T-helper 22 cell (primary cell): ENCODE results near the gene CD300C.
"Not testable (repeated sequence)": the region's sequence is repeated elsewhere in the genome, so short reads cannot be mapped to it uniquely, and the experiment has no call there.

Experiments used
- DNase-seq: peaks from one replicate; pipeline ENCODE4 v3.0.0-alpha.2; 2020; ENCODE audit warnings: low read depth

Gene CD300C

DNA sequence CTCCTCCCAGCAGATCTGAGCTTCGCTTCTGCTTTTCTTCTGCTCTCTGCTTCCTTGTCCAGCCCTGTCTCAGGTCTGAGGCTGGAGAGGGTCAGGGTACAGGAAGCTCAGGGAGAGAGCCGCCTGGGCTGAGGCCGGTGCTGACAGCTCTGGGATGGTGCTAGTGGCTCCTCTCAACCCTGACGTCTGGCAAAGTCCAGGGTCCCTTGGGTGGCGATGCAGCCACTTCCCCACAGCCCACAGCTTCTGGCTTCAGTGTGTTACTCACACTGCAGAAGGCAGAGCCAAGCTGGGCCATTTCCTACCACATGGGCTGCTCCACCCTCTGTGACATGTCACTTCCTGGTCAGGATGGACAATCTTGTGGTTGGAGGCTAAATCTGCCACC lies at the start of gene CD300C:
CD300C (minus strand) TSS at position 273 of the 388 bp plus-strand sequence. CDS start 333 bp downstream, outside the sequence.
- DNase-seq, result no peak

DNA sequence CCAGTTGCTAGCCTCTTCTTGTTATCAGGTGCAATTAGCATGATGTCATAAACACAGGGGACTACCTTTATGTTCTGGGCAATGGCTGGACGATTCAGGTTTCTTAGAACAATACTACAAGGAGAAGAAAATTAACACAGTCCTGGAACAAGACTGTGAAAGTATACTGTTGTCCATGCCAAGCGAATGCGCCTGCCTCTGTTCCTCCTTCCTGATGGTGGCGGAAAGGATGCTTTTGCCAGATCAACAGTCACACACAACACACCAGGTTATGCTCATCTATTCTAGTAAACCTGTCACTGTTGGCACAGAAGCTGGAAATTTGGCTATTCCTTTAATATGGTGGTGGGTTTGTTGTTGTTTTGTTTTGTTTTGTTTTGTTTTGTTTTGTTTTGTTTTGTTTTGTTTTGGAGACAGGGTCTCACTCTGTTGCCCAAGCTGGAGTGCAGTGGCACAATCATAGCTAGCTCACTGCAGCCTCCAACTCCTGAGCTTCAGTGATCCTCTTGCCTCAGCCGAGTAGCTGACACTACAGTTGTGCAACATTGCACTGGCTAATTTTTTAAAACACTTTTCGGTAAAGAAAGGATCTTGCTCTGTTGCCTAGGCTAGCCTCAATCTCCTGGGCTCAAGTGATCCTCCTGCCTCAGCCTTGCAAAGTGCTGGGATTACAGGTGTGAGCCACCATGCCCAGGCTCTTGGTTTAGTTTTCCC lies 49.3 kb upstream of the CD300C start:
- no peak for DNase-seq

DNA sequence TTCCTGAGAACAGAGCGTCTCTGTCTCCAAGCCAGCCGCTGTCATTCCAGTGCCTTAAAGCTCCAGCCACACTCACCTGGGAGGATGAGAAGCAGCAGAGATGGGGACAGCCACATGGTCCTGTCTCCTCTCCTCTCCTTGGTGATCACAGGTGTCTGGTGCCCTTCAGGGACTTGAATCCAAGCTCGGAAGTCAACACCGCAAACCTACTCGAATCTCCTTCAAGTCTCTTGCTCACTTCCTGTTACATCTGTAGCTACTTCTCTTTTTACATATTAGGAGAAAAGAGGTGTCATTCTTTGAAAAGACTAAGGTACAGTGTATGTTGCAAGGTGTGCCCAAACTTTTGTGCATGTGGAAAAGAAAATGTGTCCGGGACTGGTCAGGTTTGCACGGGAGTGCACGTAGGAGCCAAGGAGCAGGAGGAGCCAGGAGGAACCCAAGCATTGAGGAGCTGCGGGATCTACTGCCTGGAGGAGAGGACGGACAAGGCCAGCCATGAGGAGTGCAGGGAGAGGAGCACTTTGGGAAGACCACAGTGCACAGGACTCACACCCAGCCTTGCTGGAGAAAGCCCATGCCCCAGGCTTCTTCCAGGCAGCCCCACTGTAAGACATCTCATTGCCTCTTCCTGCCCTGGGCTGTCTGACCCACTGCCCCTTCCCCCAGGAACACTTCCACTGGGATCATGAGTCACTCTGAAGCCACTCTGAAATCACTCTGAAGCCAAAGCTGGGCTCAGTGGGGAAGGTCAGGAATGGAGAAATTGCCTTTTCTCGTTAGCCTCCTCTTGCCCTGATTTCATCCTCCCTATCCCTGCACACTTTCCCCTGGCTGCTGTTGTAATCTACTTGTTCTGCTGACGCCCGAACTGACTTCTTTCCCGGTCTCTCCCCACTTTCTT lies 46.4 kb upstream of the CD300C start, which contains the start of gene CD300LD:
CD300LD (minus strand) TSS at position 197 of the 904 bp plus-strand sequence; CDS start at position 116, 81 bp downstream.
- no peak for DNase-seq

DNA sequence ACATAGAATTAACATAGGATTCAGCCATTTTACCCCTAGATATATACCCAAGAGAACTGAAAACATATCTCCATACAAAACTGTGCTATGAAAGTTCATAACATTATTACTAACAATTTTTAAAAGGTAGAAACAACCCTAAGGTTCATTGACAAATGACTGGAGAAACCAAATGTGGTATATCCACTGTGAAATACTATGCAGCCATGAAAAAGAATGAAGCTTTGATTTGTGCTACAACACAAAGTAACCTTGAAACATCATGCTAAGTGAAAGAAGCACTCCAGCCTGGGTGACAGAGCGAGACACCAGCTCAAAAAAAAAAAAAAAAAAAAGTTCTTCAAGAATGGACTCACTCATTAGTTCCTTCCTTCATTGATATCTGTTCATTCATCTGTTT lies 45.6 kb upstream of the CD300C start:
- DNase-seq, result no peak

DNA sequence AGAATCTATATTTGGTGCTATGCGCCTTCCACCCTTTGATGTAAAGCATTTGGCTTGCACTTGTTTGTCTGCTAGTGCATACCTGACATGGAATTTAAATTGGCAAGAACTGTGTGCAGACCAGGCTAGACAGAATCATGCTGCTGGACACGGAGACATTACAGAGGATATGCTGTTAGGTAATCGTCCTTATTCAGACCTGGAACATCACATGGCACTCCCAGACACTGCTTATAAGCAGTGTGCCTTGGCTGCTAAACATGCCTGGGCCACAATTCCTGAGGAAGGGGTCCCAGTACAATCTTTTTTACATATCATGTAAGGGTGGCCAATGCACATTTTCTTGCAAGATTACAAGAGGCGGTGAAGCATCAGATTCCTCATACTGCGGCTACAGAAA lies 39.8 kb upstream of the CD300C start:
- no peak for DNase-seq

DNA sequence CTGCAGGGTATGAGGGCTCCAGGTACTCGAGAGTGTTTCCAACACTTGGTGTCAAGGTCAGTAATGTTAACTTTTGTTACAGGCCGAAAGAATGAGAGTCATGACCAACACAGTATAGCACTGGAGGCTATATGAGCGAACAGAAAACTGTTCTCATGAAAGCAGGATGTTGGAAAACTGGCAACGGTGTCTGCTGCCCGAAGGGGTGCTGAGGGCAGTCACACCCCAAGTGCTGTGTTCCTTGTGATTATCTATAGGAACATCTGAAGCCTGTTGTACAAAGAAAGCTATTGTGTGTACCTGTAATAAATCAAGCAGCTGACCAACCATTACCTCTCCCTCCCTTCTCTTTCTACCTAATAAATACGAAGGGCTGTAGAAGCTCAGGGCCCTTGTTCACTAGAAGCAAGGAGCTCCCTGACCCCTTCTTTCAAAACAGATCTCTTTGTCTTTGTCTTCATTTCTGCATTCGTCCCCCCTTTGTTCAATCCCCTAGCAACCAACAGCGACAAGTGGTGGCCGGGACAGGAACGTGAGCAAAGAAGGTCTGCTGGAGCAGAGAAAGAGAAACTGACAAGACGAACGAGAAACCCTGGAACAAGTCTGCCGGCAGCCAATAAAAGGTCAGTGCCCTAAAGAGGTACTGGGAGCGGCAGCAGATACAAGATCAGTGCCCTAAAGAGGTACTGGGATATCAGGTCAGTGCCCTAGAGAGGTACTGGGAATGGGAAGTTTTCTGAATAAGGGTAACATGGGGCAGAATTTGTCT lies 38.6 kb upstream of the CD300C start:
- no peak for DNase-seq

DNA sequence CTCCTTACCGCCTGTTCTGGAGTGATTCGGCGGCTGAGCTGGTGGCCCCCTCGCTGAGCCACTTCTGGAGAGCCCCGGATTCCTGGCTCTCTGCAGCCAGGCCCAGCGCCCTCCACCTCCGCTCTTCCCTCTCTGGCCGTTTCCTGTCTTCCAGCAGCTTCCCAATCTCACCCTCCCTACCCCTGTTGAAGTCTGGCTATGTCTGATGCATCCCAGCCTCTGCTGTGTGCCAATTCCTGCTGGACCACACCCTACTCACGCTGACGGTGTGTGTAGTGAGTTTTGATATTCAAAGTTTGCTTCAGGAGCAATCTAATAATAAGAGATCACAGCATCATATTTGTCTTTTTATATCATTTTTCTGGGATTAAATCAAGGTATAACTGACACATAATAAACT lies 36.7 kb upstream of the CD300C start:
- DNase-seq, result no peak

DNA sequence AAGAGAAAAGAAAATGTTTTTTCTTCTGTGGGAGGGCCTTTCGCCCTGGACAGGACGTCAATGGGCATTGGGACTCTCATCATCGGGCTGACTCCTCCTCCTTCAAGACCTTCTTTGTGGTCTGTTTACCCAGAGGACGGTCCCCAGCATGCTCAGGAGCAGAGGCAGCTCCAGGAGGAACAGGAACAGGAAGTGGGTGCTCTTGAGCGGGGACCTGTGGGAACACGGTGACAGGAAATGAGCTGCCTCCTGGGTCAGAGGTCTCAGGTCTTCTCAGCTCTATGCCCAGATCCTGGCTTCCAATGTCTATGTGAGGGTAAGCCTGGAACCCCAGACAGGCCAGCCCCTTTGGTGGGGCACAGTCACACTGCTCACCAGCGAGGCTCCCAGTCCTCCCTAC lies 34.0 kb upstream of the CD300C start:
- no peak for DNase-seq

DNA sequence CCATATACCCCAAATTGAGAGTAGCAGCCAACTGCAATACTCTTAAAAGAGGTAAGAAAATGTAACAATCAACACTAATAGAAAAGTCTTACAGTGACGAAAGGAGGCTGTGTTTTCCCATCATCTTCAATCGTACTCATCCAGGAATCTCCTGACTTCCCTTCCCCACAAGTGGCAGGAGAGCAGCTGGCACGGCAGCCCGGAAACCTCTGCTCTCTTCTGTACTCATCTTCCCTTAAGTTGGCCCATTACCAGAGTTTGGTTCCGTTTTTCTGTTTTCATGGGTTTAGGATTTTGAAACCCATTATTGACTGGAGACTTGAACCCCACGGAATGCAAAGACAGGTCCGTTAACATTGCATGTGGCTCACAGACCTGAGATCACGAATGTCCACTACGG lies 33.1 kb upstream of the CD300C start:
- DNase-seq, result no peak

DNA sequence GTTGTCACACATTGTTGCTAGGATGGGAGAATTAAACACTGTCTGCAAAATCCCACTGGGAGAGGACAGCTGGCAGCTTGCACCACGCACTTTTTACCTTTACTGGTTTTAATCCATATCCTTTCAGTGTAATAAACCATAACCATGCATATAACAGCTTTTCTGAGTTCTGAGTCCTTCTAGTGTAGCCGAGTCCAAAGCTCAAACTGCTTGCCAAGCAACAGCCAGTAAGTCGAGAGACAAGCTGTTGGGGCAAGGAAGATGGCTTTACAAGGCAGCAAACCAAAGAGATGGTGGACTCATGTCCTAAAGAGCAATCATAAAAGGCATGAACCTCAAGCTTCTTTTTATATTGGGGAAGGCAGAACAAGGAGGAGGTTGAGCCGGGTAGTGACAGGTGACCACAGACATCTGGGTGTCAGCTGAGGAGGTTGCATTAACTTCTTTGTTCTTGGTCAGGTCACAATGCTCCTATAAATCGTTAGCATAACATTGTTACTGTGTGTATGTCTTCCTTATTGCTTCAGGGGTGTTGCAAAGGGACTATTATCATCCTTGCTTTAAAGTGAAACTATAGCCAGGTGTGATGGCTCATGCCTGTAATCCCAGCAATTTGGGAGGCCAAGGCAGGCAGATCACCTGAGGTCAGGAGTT lies 28.7 kb upstream of the CD300C start:
- DNase-seq, result no peak

DNA sequence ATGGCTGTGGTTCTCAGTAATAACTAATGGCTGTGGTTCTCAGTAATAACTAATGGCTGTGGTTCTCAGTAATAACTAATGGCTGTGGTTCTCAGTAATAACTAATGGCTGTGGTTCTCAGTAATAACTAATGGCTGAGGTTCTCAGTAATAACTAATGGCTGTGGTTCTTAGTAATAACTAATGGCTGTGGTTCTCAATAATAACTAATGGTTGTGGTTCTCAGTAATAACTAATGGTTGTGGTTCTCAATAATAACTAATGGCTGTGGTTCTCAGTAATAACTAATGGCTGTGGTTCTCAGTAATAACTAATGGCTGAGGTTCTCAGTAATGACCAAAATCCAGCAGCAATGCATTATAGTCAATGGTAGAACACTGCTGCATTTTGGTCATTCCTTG lies 27.7 kb upstream of the CD300C start:
- DNase-seq, result not testable (repeated sequence)

DNA sequence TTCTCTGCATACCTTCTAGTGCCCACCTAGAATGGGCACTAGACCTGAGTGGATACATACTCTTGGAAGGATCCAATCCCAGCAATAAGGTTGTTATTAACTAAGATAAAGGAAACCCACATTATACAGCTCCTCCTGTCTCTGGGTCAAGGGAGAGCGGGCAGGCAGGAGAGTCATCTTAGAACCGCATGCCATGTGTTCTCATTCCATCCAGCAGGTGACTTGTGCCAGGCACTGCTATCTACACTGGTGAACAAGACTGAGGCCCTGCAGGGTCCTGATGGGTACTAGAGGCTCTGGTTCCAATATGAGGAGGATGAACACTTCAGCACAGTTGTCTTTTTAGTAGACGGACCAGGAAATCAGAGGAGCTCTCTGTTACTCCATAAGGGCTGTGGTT lies 27.3 kb upstream of the CD300C start:
- no peak for DNase-seq

DNA sequence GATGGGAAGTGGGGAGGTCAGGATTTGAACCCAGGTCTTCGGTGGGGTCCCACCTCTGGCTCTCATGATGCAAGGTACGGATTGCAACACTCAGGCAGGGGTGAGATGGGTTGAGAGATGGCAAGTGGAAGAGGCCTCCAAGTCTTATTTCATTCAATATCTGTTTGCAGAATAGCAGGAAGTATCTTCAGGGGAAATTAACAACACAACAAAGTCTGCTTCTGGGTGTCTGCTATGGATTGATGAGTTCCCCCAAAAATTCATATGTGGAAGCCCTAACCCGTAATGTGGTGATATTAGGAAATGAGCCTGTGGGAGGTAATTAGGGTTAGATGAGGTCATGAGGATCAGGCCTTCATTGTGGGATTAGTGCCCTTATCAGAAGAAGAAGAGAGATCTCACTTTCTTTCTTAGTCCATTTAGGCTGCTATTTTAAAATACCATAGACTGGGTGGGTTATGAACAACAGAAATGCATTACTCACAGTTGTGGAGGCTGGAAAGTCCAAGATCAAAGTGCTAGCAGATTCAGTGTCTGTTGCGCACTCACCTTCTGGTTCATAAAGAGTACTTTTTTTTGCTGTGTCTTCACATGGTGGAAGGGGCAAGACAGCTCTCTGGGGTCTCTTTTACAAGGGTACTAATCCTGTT lies 25.8 kb upstream of the CD300C start:
- no peak for DNase-seq

DNA sequence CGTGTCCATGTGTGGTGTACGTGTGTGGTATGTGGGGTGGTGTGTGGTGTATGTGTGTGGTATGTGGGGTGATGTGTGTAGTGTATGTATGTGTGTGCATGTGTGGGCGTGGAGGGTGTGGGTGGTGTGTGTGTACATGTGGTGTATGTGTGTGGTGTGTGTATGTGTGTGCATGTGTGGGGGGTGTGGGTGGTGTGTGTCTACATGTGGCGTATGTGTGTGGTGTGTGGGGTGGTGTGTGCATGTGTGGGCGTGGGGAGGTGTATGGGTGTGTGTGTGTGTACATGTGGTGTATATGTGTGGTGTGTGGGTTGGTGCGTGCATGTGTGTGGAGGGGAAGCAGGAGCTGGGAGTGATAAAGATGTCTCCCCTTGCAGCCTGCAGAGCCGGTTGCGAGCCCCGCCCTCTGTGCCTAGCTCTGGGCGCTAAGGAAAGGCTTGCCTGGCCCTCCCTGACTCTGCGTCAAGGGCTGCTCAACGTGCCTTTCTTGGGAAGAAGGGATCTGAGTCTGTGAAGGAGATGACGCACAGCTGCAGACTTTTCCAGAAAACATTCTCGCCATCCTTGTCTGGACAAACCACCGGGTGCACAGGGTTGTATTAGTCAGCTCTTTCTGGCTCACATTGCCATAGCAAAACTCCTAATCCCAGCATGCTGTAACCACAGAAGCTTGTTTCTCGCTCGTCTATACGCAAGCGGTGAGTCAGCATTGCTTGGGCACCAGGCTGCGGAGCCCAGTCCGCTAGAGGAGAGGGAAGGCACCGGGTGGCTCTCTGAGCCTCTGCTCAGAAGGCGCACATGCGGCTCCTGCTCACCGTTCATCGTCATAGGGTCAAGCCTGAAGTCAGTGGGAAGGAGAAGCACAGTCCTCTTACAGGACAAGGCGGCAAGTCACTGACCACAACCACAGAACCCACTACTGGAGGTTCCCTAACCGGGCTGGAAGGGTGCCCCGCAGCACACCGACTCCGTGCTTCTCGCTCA lies 23.4 kb upstream of the CD300C start:
- no peak for DNase-seq

DNA sequence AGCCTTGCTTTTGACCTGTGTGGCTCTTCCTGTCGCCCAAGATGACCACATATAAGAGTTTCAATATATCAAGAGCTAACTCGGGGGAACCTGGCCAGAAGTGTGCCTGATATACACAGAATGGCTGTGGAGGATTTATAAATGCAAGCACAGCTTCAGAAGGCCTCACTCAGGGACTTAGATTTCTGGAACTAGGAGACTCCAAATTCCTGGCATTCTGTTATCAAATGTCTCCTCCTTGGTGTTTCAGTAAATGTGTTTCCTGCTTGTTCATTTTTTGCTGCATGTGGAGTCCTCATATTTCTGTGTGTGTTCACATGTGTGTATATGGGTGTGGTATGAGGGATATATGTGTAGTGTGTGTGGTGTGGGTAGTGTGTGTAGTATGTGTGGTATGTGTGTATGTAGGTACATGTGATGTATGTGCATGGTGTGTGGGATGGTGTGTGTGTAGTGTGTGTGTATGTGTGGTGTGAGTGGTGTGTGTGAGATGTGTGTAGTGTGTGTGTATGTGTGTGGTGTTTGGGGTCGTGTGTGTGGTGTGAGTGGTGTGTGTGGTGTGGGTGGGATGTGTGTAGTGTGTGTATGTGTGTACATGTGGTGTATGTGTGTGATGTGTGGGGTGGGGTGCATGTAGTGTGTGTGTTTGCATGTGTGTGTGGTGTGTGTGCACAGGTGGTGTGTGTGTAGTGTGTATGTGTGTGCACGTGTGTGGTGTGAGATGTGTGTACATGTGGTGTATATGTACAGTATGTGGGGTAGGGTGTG lies 22.4 kb upstream of the CD300C start:
- DNase-seq, result no peak

DNA sequence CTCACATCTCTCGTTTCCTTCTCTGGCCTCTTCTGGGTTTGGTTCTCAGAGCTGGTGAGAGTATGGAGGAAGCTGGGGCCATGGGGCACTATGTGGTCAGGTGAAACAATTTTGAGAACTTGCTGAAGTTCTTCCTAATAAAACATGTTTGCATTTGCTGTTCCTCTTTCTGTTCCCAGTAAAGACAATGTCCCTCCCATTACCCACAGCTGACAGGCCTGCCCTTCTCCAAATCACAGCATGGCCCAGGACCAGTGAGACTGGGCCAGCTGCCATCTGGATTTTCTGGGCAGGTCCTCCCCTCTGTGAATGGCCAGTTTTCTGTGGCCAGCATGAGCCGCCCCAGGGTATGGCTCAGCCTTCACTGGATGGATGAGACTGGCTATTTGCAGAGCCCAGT lies 21.5 kb upstream of the CD300C start, which contains the start of gene CD300H:
CD300H (minus strand) TSS at position 113 of the 400 bp plus-strand sequence.
- DNase-seq, result no peak

DNA sequence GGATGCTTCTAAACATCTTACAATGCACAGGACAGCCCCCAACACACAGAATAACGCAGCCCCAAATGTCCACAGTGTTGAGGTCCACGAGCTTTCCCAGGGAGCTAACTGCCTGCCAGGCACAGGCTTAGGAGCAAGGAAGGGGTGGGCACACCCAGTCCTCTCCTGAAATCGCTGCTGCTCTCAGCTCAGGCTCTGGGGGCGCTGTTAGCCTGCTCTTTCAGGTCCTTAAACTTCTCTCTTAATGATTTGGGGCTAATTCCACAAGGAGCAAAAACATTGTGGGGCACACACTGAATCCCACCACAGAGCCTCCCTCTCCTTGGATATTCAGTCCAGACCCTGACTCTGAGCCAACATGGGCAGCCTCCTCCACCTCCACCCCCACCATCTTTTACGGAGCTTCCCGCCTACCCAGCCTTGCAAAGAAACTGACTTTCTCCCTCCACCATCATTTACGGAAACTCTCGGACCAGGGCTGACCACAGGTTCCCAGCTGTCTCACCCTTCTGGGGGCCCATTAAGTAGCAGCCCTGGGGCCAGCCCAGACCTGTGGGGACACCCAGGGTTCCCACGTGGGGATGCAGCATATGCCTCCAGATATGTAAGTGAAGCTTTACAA lies 20.3 kb upstream of the CD300C start:
- DNase-seq, result no peak

DNA sequence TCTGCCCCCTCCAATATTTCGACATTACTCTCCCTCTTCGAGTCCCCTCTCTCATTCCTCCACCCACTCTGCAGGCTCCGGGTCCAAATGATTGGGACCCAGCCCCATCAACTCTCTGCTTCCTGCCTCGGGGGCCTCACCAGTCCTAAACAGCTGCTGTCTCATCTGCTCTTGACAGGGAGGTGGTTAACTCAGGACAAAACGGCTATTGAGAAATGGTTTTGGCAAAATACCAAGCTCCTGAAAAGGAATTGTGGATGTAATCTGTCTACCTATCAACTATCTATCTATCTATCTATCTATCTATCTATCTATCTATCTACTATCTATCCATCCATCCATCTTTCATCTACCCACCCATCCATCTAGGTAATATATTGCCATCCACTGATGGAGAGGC lies 19.2 kb upstream of the CD300C start:
- no peak for DNase-seq

DNA sequence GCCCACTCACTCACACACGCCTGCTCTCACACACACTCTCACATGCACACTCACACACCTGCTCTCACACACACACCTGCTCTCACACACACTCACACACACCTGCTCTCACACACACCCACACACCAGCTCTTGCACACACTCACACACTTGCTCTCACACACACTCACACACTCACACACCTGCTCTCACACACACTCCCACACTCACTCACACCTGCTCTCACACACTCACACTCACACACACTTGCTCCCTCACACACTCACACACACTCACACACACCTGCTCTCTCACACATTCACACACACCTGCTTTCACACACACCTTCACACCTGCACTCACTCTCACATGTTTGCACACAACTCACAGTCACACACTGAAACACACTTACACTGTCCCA lies 17.4 kb upstream of the CD300C start:
- DNase-seq, result no peak
